Parietal lobe (tissue), 2 donors: ENCODE data around the gene HIGD1B. TPM values are rescaled to one million over a fixed set of nuclear protein-coding genes. Genes with fewer than 3 reads are reported as not detected.

Source experiments
- small RNA-seq: library from RNA; depleted of rRNA; stranded (forward); fragments of <200 nt; gene quantifications from one replicate; pipeline ENCODE3, GENCODE V24; 2014; ENCODE audit warnings: low replicate concordance
- total RNA-seq: library from RNA; depleted of rRNA; stranded (reverse); fragments of >200 nt; gene quantifications from one replicate; pipeline ENCODE4 v1.2.3, GENCODE V29; 2014

Gene HIGD1B
- 1.3 TPM for total RNA-seq

DNA sequence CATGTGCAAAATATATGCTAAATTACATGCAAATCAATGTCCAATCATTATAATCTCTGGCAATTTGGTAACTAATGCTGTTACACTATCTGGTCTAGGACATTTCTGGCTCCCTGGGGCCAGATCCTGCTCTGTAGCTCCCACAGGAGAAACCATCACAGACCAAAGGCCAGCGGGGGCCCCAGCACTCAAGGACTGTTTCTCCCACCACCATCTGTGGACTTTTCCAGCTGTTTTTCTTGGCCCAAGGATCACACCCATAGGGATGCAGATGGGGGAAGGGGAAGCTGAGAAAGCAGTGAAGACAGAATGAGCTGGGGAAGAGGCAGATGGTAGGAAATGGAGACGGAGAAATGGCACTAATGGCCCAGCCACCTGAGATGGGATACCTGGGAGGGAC is at the start of gene HIGD1B:
TSS of gene HIGD1B (plus strand) at position 298 of the 400 bp plus-strand sequence. CDS start 270 bp downstream, outside the sequence.

DNA sequence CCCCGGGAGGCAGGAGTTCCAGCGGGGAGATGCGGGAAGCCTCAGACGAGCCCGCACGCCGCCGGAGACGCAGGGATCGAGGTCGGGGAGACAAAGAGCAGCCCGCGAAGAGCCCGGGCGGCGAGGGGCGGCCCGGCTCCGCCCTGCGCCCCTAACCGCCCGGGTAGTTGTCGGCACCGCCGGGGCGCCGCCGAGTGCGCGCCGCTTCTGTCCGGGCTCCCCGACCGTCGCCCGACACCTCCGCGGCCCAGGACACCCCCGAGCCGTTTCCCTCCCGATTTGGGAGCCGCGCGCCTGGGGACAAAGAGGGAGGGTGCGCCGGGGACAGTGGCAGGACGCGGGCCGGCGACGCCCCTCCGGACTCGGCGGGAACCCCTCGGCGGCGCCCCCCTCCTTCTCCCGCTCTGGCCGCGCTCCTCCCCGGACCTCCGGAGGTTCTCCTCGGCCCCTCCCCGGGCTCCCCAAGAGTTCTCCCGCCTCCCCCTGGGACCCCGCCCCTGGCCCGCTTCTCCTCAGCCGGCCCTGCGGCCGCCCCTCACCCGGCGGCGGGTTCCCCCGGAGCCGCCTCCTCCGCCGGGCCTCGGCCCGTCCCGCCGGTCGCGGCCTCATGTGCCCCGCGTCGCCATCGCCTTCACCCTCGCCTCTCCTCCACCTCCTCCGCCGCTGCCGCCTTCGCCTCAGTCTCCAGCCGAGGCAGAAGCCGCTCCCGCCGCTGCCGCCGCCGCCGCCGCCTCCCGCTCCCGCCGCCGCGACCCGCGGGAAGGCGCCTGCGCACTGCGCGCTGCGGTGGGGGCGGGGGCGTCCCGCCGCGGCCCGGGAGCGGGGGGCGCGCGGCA is 17.9 kb upstream of the HIGD1B start, which contains the start of gene GJC1:
TSS of gene GJC1 (minus strand) at position 765 of the 836 bp plus-strand sequence. CDS start 24,470 bp downstream, outside the sequence.

DNA sequence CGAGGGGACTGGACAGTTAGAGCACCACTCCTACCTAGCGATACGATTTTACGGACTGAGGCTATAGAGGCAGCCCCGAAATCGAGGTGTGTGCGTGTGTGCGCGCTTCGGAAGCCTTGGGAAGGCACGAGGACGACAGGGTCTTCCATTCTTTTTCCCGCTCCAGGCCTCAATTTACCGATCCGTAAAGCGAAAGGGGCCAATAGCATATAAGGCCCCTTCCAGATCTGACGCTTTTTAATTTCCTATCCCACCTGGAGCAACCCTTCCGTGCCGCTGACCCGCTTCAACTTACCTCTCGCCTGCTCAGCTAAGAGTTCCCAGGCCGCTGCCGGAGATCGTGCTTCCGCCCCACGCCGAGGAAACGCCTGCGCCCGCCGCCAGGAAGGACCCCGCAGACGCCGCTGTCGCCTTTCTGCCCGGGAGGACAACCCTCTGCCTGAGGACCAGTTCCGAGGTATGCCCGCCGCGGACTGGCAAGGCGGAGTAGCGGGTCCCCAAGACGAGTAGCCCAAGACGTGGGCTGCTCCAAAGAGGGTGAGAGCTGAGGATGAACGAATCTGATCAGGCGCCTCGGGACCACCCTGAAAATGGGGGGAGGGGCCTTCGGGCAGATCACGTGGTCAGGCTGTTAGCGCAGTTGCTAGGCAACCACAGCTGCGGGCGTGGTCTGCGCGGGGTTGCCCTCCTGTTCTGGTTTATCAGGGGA is 51.5 kb downstream of the HIGD1B start, which contains the start of gene EFTUD2:
TSS of gene EFTUD2 (minus strand) at position 372 of the 709 bp plus-strand sequence. CDS start 4,924 bp downstream, outside the sequence.

Small RNAs within 50 kb of the gene (small RNA-seq; reads per million reads assigned to genes)
- gene RN7SL405P = not detected

Other genes with a start within 250 kb of the HIGD1B start
- gene MEIOC, start 191.4 kb upstream of the HIGD1B start, total RNA-seq = 0.31 TPM
- 38.2 TPM for gene CCDC43, start 158.1 kb upstream of the HIGD1B start, total RNA-seq
- gene DBF4B, start 139.2 kb upstream of the HIGD1B start, total RNA-seq = 7.5 TPM
- gene ADAM11, start 88.9 kb upstream of the HIGD1B start, total RNA-seq = 23.2 TPM
- 109 TPM for gene GJC1, start 17.6 kb upstream of the HIGD1B start, total RNA-seq
- 128 TPM for gene EFTUD2, start 51.6 kb downstream of the HIGD1B start, total RNA-seq
- 365 TPM for gene GFAP, start 67.6 kb downstream of the HIGD1B start, total RNA-seq
- gene KIF18B, start 99.9 kb downstream of the HIGD1B start, total RNA-seq = 2.2 TPM
- gene C1QL1, start 120.4 kb downstream of the HIGD1B start, total RNA-seq = 2.2 TPM
- 65.4 TPM for gene DCAKD, start 203.7 kb downstream of the HIGD1B start, total RNA-seq
- gene NMT1, start 213.4 kb downstream of the HIGD1B start, total RNA-seq = 91.7 TPM